Epithelial cell of umbilical artery (primary cell): ENCODE results near the gene RGS4. TPM values are rescaled to one million over a fixed set of nuclear protein-coding genes. Genes with fewer than 3 reads are reported as not detected.

ENCODE experiments used
- total RNA-seq: library from RNA; depleted of rRNA; stranded (reverse); fragments of >200 nt; gene quantifications from 2 replicates; pipeline ENCODE4 v1.2.3, GENCODE V29; 2014

Gene RGS4
- total RNA-seq = 230 and 235 TPM in 2 replicates

DNA sequence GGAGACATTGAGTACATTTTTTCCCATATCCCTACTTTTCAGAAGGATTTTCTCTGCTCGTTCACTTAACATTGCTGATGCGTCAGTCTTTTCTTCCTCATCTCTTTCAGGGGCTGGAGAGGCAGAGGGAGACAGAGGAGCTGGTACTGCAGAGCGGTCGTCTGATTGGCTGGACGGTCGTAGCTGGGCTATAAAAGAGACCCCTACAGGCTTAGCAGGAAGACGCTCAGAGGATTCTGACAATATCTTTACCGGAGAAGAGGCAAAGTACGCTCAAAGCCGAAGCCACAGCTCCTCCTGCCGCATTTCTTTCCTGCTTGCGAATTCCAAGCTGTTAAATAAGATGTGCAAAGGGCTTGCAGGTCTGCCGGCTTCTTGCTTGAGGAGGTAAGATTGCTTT lies at the start of gene RGS4:
Gene RGS4, plus strand, starts transcription at position 220 of the 400 bp plus-strand sequence. Its CDS starts 124 bp downstream, at position 344.

Other genes starting within 250 kb of the RGS4 start
- 2.9 and 4.3 TPM in 2 replicates for gene CCDC190, start 208.2 kb upstream of the RGS4 start, total RNA-seq
- gene RGS5, start 133.6 kb downstream of the RGS4 start, total RNA-seq = 106 and 114 TPM in 2 replicates